ENCODE measurements around the gene MYRF. TPM values are rescaled to one million over a fixed set of nuclear protein-coding genes. Genes with fewer than 3 reads are reported as not detected.
A peak's percentile ranks its signal among the peaks of the same experiment; 100 is the strongest.

Gene MYRF
- total RNA-seq, 1 donor from 2014 or later = 0.33 TPM

DNA sequence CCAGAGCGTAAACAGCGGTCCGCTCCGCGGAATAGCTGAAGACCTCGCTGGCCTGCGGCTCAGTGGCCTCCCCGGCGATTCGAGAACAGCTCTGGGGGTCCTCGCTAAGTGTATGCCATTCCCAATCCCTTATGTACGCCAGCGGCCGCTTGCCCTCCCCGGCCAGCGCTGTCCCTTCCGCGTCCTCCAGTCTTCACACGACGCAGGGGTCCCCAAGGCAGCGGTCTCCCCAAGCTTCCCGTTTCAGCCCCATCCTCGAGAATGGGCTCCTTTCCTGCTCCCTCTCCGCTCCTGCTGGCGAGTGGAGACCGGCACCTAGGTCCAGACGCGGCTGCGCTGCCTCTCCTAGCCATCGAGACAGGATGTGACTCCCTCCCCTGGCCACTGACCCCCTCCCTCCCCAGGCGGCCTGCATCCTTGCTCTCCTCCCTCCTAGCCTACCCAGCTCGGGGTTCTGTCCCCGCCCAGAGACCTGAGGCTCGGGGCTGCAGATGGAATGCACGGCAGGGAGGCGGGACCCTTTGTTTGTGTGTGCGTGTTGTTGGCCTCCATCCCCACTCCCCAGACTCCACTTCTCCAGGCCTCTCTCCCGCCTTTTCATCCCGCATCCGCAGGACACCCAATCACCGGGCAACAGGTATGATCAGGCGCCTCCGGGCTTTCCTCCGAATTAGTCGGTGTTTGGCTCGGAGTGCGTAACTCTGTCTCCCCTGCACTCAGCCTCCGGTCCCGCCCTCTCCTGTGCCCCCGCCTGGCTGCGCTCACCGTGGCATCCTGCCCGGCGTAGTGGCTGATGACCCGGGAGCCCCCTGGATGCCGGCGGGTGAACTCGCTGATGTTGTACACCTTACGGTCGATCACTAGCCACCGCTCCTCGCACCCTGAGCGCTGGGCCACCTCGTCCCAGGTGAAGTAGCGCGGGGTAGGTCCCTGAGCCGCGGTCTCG is 63.6 kb downstream of the MYRF start:
- DNase-seq (ENCODE audit: low read depth, low spot score) = no peak

GRCh38 chr11:61816736-61817455 is 64.5 kb downstream of the MYRF start, which contains the start of gene FADS1:
Gene FADS1 (minus strand): TSS chr11:61817003. CDS start chr11:61816929, 74 bp downstream.
- peak; percentile 84 for DNase-seq (ENCODE audit: low read depth, low spot score)

GRCh38 chr11:61817471-61818202 is 65.2 kb downstream of the MYRF start:
- DNase-seq (ENCODE audit: low read depth, low spot score) = no peak

GRCh38 chr11:61820174-61820573 is 67.7 kb downstream of the MYRF start:
- DNase-seq (ENCODE audit: low read depth, low spot score) = no peak

- DNase-seq (ENCODE audit: low read depth, low spot score) = no peak
Measured at GRCh38 chr11:61826930-61827570, 74.6 kb downstream of the MYRF start.

- DNase-seq (ENCODE audit: low read depth, low spot score) = peak; percentile 67
Measured at GRCh38 chr11:61827571-61828378, 75.3 kb downstream of the MYRF start, which contains the start of gene FADS2. Gene FADS2 (plus strand): TSS chr11:61828300. CDS start chr11:61828391, 91 bp downstream.

DNA sequence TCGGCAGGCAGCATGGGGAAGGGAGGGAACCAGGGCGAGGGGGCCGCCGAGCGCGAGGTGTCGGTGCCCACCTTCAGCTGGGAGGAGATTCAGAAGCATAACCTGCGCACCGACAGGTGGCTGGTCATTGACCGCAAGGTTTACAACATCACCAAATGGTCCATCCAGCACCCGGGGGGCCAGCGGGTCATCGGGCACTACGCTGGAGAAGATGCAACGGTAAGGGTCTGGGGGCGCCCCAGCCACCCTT is 75.9 kb downstream of the MYRF start:
- no peak for DNase-seq (ENCODE audit: low read depth, low spot score)

DNA sequence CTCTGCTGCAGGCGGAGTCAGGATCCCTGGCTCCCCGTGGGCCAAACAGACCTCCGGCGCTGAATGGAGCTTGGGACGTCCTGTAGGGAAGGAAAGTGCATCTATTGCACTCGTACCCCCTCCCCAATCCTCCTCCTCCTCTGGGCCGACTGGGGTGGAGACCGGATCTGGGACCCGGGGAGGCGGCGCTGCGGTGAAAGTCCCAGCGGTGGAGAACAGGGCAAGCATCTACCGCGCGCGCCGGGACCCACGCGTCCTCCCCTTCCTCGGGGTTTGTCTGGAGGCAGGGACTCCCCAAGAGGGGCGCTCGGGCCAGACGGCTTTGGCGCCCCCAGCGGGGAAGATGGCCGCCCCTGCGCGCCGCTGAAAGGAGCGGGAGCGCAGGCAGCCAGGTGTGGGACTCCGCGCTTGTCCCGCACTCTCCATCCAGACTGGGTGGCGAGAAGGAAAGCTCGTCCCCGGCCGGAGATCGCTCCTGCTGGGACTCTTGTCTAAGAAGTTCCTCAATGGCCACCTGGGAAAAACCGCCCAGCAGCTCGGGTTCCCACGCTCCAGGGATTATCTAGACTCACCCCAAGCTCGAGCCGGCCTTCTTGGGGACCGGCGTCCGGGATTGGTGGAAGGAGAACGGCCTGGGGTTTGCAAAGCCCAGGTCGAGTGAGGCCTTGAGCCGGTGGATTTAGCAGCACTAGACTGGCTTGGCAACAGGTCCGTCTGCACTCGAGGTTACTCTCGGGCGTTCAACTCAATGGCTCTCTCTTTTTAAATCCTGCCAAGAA is 76.4 kb downstream of the MYRF start:
- no peak for DNase-seq (ENCODE audit: low read depth, low spot score)

- DNase-seq (ENCODE audit: low read depth, low spot score) = no peak
Measured at GRCh38 chr11:61829806-61830205, 77.4 kb downstream of the MYRF start.

DNA sequence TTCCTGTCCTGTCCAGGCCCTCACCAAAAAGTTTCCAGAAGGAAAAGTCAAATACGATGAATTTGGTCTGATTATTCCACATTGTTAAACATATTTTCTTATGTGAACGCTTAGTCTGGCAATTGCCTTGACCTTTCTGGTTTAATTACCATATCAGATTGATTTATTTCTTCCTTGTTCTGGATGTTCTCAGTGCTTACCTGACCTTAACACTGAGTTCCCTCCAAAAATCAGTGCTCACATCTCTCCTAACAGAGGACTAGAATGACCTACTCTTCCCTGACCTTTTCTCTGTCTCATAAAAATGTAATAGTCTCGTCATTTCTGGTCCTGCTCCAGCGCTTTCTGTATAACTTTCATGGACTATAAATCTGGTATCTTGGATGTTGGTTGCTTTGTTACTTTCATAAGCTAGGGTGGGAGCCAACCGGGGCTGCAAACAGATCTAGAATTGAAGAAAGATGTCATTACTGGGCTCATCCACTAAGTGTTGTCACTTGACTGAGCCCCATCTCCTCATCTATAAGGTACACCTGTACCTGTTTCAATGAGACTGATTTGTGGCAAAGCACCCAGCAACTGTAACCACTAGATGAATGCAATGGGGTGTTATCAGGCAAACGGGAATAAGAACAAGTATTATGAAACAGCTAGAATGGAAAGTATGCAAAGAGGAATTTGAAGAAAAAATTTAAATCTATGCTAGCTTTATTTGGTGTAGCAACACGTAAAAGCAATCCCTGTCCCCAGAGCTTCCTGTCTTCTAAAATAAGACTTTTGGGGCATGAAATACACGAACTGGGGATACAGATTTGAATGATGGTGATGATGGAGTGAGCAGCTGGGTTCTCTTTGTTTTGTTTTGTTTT is 78.0 kb downstream of the MYRF start:
- no peak for DNase-seq (ENCODE audit: low read depth, low spot score)

DNA sequence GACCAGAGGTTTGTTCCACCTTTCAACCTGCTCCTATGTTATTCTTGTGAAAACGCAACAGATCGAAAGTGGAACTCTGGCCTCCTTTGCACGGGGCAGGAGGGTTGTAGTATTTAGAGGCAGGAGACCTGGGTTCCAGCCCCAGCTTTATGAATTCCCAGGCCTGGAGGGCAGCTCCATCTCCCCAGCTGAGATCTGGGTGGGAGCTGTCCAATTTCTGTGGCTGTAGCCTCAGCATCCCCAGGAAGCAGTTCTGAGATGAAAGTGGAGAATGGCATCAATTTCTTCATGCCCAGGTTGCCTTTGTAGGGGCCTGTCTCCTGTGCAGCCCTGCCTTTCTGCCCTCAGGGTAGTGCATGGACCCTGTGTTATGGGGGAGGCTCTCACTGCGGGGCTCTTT is 79.8 kb downstream of the MYRF start:
- DNase-seq (ENCODE audit: low read depth, low spot score) = no peak

GRCh38 chr11:61832754-61833153 is 80.3 kb downstream of the MYRF start:
- no peak for DNase-seq (ENCODE audit: low read depth, low spot score)

DNA sequence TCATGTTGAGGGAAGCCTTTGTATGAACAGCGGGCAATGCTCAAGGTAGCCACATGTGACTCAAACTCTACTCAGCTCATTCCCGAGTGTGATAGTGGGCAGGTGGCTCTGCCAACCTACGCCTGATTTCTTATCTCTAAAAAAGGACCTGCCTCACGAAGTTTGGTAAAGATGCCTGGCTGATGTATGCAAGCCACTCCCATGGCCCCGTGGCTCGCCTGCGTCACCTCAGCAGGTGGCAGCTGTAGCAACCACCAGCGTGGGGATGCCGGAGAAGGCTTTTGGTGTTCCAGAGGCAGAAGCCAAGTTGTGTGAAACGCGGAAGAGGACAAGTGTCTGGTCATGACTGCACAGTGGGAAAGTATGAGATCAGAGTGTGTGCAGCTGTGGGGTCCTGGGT is 81.0 kb downstream of the MYRF start:
- DNase-seq (ENCODE audit: low read depth, low spot score) = no peak

GRCh38 chr11:61833926-61834277 is 81.5 kb downstream of the MYRF start:
- DNase-seq (ENCODE audit: low read depth, low spot score) = no peak

- peak; percentile 71 for DNase-seq (ENCODE audit: low read depth, low spot score)
Measured at GRCh38 chr11:61834278-61835048, 82.0 kb downstream of the MYRF start.

- DNase-seq (ENCODE audit: low read depth, low spot score) = no peak
Measured at GRCh38 chr11:61836193-61836592, 83.8 kb downstream of the MYRF start.

DNA sequence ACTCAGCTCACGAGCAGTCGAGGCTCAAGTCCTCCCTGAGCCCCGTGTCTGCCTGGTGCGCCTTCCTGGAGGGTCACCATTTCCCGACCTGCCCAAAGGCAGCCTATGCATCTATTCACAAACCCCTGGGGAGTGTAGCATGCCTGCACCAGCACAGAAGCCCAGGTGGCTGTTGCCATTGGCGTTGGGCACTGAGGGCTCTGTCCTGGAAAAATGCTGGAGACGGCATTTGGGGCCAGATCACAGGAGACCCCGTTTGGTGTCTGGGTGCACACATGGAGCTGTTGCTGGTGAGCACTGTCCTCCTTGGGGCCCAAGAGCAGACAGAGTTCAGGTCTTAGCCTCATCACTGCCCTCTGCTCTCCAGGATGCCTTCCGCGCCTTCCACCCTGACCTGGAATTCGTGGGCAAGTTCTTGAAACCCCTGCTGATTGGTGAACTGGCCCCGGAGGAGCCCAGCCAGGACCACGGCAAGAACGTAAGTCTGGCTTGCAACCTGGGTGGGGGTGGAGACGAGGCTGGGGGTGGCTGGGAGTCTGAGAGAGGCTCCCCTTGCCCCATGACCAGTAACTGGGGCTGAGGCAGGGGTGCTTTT is 85.1 kb downstream of the MYRF start:
- no peak for DNase-seq (ENCODE audit: low read depth, low spot score)

Measured in pulmonary artery endothelial cell (primary cell).